Measurements from ENCODE around the gene DRG1.
"Not testable (repeated sequence)": the region's sequence is repeated elsewhere in the genome, so short reads cannot be mapped to it uniquely, and the experiment has no call there.

Gene DRG1, protein sequence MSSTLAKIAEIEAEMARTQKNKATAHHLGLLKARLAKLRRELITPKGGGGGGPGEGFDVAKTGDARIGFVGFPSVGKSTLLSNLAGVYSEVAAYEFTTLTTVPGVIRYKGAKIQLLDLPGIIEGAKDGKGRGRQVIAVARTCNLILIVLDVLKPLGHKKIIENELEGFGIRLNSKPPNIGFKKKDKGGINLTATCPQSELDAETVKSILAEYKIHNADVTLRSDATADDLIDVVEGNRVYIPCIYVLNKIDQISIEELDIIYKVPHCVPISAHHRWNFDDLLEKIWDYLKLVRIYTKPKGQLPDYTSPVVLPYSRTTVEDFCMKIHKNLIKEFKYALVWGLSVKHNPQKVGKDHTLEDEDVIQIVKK

DNA sequence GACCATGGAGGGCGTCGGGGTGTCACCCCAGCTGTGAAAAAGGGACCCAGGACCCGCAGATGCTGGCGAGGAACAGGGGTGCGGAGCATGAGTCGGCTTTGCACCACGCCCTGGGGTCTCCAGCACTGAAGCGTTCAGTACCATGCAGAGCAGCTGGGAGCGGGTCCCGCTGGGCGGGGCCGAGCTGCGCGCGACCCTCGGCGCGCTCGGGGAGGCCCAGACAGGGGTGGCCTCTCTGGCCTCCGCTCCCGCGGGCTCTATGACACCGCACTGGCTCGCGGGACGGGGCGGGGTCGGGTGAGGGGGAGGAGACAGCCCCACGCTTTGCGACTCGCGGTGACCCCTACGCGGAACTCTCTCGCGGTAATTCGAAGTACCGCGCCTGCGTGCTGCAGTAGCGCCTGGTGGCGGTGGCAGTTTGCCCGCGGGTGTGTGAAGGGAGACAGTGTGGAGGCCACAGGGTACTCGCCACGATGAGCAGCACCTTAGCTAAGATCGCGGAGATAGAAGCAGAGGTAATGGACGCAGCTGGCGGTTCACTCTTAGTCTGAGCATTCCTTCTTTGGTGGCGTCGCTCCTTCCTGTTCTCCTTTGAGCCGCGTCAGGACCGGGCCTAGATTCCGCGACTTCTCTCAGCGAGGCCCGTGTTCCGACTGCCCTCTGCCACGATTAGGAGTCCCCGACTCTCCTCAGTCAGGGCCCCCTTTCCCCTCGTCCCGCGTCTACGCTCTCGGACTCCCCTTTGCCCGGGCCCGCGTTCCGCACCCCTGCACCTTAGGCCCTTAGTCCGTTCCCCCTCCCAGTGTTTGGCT, at the start of gene DRG1:
DRG1 (plus strand) TSS at position 394 of the 812 bp plus-strand sequence; CDS start at position 474, 80 bp downstream.
- DNase-seq, result peak; percentile 98

DNA sequence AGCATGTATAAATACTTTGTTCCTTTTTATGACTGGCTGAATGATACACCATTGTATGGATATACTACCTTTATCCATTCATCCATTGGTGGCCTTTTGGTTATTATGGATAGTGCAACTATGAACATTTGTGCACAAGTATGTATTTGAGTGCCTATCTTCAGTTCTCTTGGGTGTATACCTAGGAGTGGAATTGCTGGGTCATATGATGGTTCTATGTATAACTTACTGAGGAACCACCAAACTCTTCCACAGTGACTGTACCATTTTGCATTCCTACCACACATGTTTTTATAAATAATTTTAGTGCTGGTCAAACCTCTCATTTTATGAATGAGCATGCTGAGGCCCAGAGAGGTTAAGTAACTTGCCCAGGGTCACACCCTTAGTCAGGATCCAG, 49.4 kb upstream of the DRG1 start:
- DNase-seq, result no peak

DNA sequence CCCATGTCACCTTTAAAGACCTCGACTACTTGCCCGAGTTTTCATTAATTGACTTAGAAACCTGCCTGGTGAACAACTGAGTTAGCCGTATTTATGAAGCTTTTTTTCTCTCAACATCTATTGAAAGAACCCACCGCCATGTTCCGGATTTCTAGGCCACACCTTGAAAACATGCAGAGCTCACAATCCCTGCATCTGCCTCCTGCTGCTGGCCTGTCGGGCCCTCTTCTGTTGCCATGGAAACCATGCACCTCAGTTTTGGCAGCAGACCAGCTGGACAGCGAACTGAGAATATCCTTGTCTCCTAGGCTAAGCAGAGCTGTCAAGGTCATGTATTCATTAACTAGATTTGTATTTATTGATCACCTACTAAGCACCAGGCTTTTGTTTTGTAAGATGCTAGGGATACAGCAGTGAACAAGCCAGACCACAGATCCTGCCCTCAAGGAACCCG, 49.0 kb upstream of the DRG1 start:
- DNase-seq, result no peak

DNA sequence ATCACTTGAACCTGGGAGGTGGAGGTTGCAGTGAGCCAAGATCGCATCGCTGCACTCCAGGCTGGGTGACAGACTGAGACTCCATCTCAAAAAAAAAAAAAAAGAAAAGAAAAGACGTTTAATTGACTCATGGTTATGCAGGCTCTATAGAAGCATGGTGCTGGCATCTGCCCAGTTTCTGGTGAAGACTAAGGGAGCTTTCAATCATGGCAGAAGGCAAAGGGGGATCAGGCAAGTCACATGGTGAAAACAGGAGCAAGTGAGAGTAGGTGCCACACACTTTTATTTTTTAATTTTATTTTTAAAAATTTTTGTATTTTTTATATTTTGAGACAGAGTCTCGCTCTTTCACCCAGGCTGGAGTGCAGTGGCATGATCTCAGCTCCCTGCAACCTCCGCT, 44.9 kb upstream of the DRG1 start:
- no peak for DNase-seq

DNA sequence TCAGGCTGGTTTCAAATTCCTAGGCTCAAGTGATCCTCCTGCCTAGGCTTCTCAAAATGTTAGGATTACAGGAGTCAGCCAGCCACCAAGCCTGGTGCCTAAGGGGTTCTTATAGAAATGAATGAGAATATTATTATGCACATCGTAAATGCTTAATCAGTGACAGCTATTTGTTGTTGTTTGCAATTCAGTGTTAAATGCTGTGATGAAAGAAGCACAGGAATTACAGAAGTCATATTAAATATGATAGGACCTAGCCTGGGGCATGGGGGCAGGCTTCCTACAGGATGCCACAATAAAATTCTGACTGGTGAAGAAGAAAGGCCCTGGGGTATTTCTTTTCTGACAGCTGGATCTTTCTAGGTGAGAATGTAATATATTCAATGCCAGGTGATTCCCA, 39.4 kb upstream of the DRG1 start:
- no peak for DNase-seq

DNA sequence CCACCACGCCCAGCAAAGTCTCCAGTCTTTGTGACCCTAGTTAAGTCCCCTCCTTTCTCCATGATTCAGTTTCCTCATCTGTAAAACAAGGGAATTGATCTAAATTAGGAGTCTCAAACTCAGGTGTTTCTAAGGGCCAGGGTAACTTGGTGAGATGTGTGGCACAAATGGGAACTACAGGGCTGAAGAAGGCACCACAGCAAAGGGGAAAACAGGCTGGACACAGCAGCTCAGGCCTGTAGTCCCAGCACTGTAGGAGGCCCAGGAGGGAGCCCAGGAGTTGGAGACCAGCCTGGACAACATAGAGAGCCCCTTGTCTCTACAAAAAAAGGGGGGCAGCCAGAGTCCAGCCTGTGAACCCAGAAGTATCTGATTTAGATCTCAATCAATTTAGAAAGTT, 37.7 kb upstream of the DRG1 start:
- DNase-seq, result no peak

DNA sequence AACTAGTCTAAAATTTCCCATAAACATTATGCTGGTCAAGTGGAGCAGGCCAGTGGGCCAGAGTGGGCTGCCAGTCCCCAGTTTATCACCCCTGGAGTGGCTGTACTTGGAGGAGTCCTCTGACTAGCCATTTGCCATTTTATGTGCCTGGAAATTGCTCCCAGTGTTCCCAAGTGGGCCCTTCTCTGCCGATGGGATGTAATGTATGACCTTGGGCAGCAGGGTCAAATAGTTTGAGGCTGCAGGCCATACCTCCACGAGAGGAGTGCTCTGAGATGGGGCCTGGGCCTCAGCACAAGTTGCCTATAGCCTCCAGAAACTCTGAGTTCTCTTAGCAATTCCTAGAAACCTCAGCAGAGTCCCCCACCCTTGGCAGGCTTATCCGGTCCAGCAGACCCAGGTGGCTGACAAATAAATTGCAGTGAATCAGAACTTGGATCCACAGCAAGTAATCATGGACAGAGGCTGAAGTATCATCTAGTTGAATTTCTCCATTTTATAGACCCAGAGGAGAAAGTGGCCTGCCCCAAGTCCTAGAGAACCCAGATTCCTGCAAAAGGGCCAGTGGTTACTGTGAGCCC, 35.4 kb upstream of the DRG1 start:
- no peak for DNase-seq

DNA sequence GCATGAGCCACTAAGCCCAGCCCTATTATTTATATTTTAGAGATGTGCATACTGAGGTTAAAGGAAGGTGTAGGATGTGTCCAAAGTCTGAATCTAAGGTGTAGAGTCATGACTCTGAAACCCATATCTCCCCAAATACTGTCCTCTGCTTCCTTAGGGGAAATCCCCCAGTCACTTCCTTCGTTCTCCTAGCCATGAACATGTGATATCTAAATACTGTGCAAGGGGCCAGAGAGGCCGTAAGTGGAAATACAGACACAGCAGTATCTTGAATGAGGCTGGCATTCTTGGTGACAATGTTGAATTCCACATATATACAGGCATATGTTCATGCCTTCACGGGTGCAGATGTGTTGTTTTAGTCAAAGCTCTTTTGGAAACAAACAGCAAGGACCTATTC, 32.0 kb upstream of the DRG1 start:
- DNase-seq, result no peak

DNA sequence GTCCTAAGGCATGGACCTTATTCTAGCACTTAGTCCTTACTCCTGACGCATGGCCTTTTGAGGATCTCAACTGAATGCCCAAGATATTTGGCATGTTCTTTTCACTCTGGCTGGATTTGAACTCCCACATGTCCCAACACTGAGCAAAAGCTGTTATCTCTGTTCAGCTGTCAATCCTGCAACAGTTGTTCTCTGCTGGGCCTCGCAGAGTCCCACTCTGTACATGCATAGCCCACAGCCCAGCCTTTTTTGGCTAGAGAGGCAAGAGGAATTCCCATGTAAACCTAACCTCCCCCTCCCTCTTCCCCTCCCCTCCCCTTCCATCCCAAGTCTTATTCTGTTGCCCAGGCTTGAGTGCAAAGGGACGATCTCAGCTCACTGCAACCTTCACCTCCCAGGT, 21.8 kb upstream of the DRG1 start:
- no peak for DNase-seq

DNA sequence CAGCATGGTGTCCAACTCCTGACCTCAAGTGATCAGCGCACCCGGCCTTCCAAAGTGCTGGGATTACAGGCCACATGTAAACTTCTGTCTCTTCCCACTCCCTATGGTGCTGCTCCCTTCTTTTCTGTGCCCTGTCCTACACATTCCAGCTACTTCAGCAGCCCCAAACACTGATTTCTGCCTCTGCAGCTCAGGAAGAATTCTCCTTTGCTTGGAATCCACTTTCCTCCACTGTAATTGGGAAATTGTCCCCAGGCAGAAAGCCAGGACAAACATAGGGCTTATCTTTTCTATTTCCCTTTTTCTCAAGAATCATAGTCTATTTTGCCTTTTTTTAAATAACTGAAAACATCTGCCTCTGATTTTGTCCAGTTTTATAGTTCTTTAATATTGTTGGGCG, 21.3 kb upstream of the DRG1 start:
- DNase-seq, result no peak

DNA sequence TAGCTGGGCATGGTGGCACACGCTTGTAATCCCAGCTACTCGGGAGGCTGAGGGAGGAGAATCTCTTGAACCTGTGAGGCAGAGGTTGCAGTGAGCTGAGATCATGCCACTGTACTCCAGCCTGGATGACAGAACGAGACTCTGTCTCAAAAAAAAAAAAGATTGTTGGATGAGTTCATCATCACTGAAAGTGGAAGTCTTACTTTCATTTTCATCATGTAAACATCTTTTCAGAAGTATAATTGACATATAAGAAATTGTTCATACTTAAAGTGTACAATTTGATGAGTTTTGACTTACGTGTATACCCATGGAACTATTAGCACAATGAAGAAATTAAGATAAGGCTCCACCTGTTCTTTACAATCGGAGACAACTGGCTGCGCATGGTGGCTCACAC, 20.8 kb upstream of the DRG1 start:
- DNase-seq, result not testable (repeated sequence)

DNA sequence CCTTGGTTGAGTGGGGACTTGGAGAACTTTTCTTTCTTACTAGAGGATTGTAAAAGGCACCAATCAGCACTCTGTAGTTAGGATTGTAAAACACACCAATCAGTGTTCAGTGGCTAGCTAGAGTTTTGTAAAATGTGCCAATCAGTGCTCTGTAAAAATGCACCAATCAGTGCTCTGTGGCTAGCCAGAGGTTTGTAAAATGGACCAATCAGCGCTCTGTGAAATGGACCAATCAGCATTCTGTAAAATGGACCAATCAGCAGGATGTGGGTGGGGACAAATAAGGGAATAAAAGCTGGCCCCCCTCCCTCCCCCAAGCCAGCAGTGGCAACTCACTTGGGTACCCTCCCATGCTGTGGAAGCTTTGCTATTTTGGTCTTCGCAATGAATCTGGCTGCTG, 5.5 kb upstream of the DRG1 start:
- DNase-seq, result no peak

DNA sequence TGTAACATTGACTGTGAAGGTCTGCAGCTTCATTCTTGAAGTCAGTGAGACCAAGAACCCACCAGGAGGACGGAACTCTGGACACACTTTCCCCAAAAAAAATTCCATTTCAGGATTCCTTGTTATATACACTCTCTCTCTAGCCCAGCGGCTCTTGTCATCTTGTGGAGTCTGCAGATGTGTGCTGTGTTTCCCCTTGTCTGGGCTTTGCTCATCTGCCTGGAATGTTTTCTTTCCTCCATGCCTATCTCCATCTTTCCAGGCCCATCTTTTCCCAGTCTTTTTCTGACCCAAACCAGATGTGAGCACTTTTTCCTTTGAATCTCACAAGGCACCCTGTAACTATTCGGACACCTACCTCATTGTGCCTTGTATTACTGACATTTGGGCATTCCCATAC, 5.1 kb upstream of the DRG1 start:
- no peak for DNase-seq

DNA sequence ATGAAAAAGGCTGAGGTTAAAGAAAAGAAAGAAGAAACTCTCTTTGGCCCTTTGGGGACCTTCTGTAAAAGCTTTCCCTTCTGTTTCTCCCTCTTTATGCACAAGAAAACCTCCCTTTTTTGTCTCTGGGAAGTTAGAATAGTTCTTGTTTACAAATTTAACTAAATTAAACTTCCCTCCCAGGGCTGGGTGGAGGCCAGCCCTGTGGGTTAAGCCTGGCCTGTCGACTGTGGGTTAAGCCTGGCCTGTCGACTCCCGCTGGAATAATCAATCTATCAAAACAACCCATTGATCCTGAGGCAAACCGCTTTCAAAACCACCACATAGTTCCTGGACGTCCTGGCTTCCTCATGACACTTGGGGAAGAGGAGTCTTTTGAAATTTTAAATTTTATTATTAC, 1.2 kb upstream of the DRG1 start:
- DNase-seq, result no peak

DNA sequence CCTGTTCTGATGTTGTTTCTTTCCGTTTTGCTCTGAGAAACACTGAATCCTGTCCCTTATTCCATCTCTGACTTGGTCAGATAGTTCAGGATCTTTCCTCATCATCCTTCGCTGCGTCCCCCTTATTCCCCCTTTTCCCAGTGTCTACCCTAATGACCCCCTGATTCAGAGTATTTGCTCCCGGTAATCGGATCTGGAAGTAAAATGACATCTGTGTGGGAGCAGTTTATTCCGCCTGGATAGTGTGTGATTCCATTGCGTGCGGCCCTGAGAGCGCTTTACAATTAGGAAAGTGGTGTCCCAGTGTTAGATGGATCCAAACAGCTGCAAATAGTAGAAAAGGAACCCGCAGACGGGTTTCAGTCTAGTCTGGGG, 606 bp downstream of the DRG1 start:
- peak; percentile 2 for DNase-seq

DNA sequence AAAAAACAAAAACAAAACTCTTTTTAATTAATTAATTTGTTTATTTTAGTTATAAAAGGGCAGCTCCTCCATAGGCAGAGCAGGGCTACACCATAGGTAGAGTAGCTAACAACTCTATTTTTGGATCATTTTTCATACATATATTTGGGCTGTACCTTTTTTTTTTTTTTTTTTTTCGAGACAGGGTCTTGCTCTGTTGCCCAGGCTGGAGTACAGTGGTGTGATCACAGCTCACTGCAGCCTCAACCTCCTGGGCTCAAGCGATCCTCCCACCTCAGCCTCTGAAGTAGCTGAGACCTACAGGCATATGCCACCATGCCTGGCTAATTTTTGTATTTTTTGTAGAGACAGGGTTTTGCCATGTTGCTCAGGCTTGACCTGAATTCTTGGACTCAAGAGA, 2.9 kb downstream of the DRG1 start:
- not testable (repeated sequence) for DNase-seq

DNA sequence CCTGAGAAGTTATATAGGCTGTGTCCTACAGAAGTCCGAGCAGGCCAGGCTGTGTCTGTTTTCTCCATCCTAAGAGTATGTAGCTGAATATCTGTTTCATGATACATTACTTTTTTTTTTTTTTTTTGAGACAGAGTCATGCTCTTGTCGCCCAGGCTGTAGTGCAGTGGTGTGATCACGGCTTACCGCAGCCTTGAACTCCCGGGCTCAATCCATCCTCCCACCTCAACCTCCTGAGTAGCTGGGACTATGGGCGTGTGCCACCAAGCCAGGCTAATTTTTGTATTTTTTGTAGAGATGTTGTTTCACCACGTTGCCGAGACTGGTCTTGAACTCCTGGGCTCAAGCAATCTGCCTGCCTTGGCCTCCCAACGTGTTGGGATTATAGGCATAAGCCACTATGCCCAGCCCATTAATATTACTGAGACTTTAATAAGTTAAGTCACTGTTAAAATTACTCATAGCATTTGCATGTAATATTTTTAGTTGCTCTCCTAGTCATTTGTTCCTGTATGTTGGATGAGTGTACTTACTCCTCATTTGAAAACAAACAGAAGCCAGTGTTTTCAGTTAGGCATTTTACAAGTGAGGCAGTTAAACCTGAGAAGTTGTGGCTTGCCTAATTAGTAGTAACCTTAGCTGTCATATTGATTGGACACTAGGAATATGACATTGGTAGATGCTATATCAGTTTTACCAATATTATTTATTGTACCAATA, 26.1 kb downstream of the DRG1 start:
- DNase-seq, result no peak

DNA sequence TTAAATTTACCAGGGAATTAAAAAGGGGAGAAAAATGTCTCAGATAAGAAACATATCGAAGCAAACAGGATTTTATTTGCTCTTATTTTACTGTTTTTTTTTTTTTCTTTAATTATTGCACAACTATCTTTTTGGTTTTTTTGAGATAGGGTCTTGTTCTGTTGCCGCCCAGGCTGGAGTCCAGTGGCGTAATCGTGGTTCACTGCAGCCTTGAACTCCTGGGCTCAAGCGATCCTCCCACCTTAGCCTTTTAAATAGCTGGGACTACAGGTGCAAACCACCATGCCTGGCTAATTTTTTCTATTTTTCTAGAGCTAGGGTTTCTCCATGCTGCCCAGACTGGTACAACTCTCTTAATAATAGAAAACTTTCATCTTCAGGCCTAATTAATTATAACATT, 32.5 kb downstream of the DRG1 start:
- no peak for DNase-seq

DNA sequence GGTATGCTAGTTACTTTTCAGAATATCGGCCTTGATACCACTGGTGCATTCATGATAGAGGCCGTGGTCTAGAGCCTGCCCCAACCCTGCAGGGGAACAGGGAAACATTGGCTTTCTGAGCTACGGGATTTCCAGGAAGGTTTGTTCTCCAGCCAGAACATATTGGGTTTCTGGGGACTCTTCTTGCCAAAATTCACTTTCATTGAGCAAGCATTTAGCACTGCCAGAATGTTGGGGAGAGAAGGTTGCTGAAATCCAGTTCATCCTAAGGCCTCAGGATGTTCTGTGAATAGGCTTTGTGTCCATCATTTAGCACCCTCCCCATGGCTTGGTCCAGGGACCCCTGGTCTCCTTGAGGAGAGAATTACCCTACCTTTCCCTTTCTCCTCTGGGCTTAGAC, 36.7 kb downstream of the DRG1 start:
- DNase-seq, result no peak

DNA sequence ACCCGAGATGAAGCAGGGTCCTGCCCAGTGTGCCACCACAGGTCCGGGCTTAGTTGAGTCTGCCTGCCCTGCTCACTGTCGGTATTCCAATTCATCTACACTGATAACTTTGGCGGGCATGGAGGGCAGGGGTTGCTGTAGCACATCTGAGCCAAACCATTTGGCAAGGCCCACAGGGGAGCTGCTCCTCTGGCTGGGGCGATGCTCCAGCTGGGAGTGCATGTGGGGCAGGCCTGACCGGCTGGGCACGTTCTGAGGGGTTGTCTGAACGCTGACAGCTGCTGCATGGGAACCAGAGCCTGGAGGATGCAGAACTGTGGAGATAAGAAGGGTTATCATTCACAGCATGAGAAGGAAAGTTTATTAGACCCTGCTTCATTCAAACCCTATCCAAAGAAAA, 40.4 kb downstream of the DRG1 start:
- DNase-seq, result no peak

DNA sequence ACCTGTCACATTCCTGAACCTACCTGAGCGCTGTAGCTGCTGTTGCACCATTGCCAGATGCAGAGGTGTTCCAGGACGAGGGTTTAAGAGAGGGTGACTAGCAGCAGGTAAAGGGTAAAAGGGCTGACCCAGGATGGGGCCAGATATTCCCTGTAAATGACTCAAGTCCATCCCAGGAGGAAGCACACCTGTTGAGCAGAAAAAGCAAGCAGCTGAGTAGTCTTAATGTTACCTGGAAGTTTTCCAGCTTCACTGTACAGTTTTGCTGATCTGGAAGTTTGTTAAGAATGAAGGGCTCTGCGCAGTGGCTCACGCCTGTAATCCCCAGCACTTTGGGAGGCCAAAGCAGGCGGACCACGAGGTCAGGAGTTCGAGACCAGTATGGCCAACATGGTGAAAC, 41.3 kb downstream of the DRG1 start:
- DNase-seq, result no peak

DNA sequence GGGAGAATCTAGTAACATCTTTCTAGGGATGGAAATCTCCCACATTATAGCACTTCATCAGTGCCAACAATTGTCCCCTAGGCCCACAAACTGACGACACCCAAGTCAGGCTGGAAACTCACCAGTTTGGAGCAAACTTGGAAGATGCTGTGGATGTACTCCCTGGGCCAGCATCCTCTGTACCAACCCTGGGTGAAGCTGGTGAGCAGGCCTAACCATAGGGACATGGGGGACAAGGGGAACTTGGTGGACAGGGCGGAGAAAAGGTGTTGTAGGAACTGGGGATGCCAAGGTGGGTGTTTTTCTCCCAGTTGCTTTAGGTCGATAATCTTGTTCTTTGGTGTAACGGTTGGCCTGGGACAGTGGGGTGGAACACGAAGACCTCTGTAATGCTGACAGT, 42.2 kb downstream of the DRG1 start:
- no peak for DNase-seq

DNA sequence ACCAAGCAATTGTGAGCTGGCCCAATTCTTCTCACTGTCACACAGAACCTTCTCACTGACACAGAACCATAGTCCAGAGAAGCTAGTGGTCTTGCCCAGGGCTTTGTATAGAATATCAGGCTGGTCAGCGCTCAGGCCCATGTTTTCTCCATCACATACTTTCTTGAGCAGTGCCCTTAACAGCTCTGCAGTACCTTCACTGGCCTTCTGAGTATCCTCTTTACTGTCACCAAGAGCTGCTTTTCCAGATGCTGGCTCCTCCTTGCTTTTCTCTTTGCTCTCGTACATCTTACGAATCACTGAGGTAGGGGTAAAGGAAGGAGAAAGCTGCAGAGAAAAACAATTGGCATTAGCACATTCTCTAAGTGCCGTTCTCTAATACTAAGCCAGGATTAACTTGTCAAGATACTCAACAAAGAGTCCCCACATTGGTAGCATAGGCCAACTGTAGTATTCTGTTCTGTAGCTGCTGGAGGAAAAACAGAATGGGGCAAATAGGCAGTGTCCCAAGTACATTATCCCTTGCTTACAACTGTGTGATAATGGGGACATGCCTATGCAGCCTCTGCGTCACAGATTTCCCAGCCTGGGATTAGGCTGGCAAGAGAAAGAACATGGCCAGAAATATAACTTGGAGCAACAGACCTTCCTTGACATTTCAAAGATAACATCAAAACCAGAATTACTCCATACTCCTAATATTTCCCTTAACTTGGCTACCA, 43.5 kb downstream of the DRG1 start:
- DNase-seq, result no peak

Measured in activated CD4-positive, alpha-beta T cell treated with anti-CD3 and anti-CD28 coated beads, Interleukin-2, Interleukin-6, amounts not matched to agents 100 ng/mL and 50 ng/mL, durations not matched to agents 16 hours and 8 hours (primary cell).